AG10803 (cell line): ENCODE results near the gene PRR20B.
"Not testable (repeated sequence)": the region's sequence is repeated elsewhere in the genome, so short reads cannot be mapped to it uniquely, and the experiment has no call there.

Experiments used
- DNase-seq: peaks from one replicate; pipeline ENCODE4 v3.0.0; 2010; ENCODE audit warnings: low read depth
- H3K4me3 ChIP-seq: 2 replicates; pipeline ENCODE4 v1.5.1; 2011; ENCODE audit warnings: mild to moderate bottlenecking, low read length, control low read depth
- TF ChIP-seq, protein P1 (sequence below): conservative IDR thresholded peaks from 2 replicates; pipeline ENCODE4 v1.5.1; 2011; ENCODE audit warnings: mild to moderate bottlenecking, low read length, control low read depth, inconsistent platforms

The PRR20B gene

DNA sequence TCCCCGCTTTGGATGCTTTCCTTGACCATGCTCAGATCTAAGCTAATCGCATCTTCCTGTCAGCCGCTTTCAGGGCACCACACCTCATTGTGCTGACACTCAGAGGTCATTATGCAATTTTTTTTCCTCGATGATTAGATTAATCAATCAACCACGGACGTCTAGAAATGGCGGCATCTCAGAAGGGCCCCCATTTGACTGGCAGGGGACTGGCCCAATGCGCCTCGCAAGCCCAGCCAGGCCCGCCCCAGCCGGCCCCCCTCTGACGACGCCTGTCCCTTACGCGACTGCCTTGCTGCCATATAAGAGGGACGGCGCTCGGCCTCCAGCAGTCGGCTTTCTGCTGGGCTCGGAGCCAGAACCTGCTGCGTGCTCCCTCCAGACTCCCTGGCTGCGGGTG is 19.6 kb downstream of the PRR20B start, which contains the start of gene PRR20E:
TSS of gene PRR20E (plus strand) at position 301 of the 400 bp plus-strand sequence. CDS start 387 bp downstream, outside the sequence.
- H3K4me3 ChIP-seq, DNase-seq: not testable (repeated sequence)

DNA sequence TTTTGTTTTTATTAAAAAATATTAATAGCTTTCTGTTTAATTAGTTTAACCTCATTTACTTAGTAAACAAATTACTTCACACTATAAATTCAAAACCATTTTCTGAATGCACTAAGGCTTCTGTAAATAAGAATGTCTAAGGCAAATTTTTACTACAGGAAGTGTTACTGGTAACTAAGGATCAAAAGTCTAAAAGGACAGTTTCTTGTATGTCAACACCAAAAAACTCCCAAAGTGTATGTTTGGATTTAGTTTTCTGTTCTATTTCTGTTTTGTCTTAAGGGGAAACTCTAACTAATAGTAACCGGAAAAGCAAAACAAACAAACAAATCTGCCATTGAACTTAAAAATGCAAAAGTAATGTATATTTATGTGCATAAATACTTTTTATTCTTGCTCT is 44.4 kb downstream of the PRR20B start:
- DNase-seq: no peak
- TF ChIP-seq, protein P1, sequence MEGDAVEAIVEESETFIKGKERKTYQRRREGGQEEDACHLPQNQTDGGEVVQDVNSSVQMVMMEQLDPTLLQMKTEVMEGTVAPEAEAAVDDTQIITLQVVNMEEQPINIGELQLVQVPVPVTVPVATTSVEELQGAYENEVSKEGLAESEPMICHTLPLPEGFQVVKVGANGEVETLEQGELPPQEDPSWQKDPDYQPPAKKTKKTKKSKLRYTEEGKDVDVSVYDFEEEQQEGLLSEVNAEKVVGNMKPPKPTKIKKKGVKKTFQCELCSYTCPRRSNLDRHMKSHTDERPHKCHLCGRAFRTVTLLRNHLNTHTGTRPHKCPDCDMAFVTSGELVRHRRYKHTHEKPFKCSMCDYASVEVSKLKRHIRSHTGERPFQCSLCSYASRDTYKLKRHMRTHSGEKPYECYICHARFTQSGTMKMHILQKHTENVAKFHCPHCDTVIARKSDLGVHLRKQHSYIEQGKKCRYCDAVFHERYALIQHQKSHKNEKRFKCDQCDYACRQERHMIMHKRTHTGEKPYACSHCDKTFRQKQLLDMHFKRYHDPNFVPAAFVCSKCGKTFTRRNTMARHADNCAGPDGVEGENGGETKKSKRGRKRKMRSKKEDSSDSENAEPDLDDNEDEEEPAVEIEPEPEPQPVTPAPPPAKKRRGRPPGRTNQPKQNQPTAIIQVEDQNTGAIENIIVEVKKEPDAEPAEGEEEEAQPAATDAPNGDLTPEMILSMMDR: no peak
- H3K4me3 ChIP-seq: no peak overlapping the region
